Measurements from ENCODE around the gene NPEPPS. TPM values are rescaled to one million over a fixed set of nuclear protein-coding genes. Genes with fewer than 3 reads are reported as not detected.

The NPEPPS gene
- total and polyA plus RNA-seq, 2 of the 8 experiments (the other 6 are each of a cell fraction or from before 2014, with no cell fraction given), result 53.6 to 118 TPM

DNA sequence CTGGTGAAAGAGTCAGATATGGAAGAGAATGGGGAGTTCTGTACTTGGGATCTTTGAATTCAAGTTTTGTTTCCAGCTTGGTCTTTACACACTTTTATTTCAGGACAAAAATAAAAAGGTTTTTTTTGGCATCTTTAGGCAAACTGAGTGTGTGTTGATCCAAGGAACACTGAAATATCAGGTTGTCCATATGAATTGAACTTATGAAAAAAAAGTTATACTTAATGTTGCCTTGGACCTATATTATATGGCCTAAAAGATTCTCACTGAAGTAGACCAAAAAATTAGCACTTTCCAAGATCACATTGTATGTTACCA lies 133.7 kb downstream of the NPEPPS start:
- Histone ChIP-seq H3K27ac (ENCODE audit: low read depth, low read length) (no peak overlapping the region; the same call in 1 of the 2 replicates), H3K36me3 (ENCODE audit: control insufficient read depth in 2 of 4, insufficient read depth in 4 of 4, low read length in 3 of 4) (peaks cover 52 to 95% (median 83%) of the 10 kb centered on the region in 4 experiments), H3K79me2 (ENCODE audit: control insufficient read depth in 1 of 2, insufficient read depth in 2 of 2, low read length in 2 of 2) (peaks cover 0 to 30% of the 10 kb centered on the region in 2 experiments; a peak in 2 of 4 replicates), H2BK5ac (ENCODE audit: low read depth, low read length) (no peak overlapping the region), H3K23me2 (ENCODE audit: low read depth, low read length) (no peaks in the 10 kb centered on the region), H2BK15ac (ENCODE audit: low read length) (no peak overlapping the region), H3K4me2 (ENCODE audit: insufficient read depth in 1 of 2, low read depth in 2 of 2, low read length in 2 of 2) (no peak overlapping the region), H3K9ac (replicated peaks in 1 of 4; ENCODE audit: extremely low read depth in 1 of 4, low read depth in 3 of 4, low read length in 3 of 4) (no peak overlapping the region), H3K4ac (replicated peaks; ENCODE audit: insufficient read length, low read depth, low read length) (no peak overlapping the region), H3K18ac (ENCODE audit: extremely low read depth, low read length) (no peak overlapping the region), H3K4me1 (replicated peaks in 1 of 4; ENCODE audit: control insufficient read depth in 3 of 4, insufficient read depth in 4 of 4, low read length in 3 of 4) (peaks cover 0 to 10% (median 7%) of the 10 kb centered on the region in 4 experiments; a peak in 3 of 7 replicates), H3K27me3 (replicated peaks in 1 of 4; ENCODE audit: control insufficient read depth in 3 of 4, extremely low read depth in 1 of 4, insufficient read depth in 3 of 4, low read length in 3 of 4) (no peaks in the 10 kb centered on the region), H3K56ac (replicated peaks; ENCODE audit: insufficient read length, low read depth, low read length) (no peak overlapping the region), H4K8ac (ENCODE audit: extremely low read depth, insufficient read depth, low read length) (no peak overlapping the region), H2BK12ac (ENCODE audit: low read depth, low read length) (no peak overlapping the region), H2BK120ac (replicated peaks; ENCODE audit: low read depth, low read length) (no peak overlapping the region), H4K20me1 (replicated peaks in 1 of 2; ENCODE audit: control insufficient read depth in 1 of 2, insufficient read depth in 2 of 2, low read length in 2 of 2) (peaks cover 7 to 22% of the 10 kb centered on the region in 2 experiments), H3K79me1 (ENCODE audit: low read depth, low read length) (no peaks in the 10 kb centered on the region), H2AK5ac (ENCODE audit: low read depth, low read length) (no peak overlapping the region), H4K91ac (replicated peaks; ENCODE audit: insufficient read length, low read length) (no peak overlapping the region), H3K9me3 (ENCODE audit: insufficient read depth in 2 of 2, low read depth in 1 of 2, low read length in 1 of 2) (no peaks in the 10 kb centered on the region), H2AFZ (ENCODE audit: low read length) (no peak overlapping the region), H2BK20ac (ENCODE audit: low read length) (no peak overlapping the region), H3K4me3 (ENCODE audit: extremely low read depth in 1 of 4, insufficient read depth in 2 of 4, low read depth in 3 of 4, low read length in 4 of 4) (peak overlapping the region in 1 of 4 experiments; percentile 3; a peak in 2 of 8 replicates), H4K5ac (ENCODE audit: insufficient read length, low read depth, low read length) (peak overlapping the region; percentile 42), H3K14ac (ENCODE audit: insufficient read length) (no peak overlapping the region), H3K23ac (ENCODE audit: insufficient read length) (no peak overlapping the region)
- no peak for FAIRE-seq
- TF ChIP-seq, protein P1, sequence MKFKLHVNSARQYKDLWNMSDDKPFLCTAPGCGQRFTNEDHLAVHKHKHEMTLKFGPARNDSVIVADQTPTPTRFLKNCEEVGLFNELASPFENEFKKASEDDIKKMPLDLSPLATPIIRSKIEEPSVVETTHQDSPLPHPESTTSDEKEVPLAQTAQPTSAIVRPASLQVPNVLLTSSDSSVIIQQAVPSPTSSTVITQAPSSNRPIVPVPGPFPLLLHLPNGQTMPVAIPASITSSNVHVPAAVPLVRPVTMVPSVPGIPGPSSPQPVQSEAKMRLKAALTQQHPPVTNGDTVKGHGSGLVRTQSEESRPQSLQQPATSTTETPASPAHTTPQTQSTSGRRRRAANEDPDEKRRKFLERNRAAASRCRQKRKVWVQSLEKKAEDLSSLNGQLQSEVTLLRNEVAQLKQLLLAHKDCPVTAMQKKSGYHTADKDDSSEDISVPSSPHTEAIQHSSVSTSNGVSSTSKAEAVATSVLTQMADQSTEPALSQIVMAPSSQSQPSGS (IDR thresholded peaks at IDR 0.05; ENCODE audit: low read length), result 0 out of 2 replicates have a peak, but pooled peaks have one; percentile 19
- no peak for TF ChIP-seq SP2 (IDR thresholded peaks at IDR 0.05; ENCODE audit: low read length)
- ChIA-PET POLR2A (ENCODE audit: partially characterized antibody) (interaction anchor here (1.2 to 46.3 kb wide), 4 partner anchors 2 to 75 kb away, joined by 4 to 1575 read pairs (median 790); partner anchors contain the start of genes KPNB1 and TBKBP1), CTCF (ENCODE audit: partially characterized antibody) (interaction anchor here (1.2 to 7.1 kb wide), 13 partner anchors 10 to 79 kb away, joined by 3 to 107 read pairs (median 8); partner anchors contain the start of gene KPNB1)
- DNase-seq (ENCODE audit: low read depth in 1 of 2, low spot score in 2 of 2), result no peak

All from H1 (cell line).